Stimulated activated CD8-positive, alpha-beta memory T cell treated with anti-CD3 and anti-CD28 coated beads, Interleukin-7, amount 100 ng/mL, for 4 hours (primary cell): ENCODE results near the gene ALPL.
"Not testable (repeated sequence)": the region's sequence is repeated elsewhere in the genome, so short reads cannot be mapped to it uniquely, and the experiment has no call there.

Experiments used
- DNase-seq, 2 donors: peaks; one replicate each; pipeline ENCODE4 v3.0.0-alpha.2; 2020; ENCODE audit warnings: low read depth in 2 of 2

The ALPL gene

GRCh38 chr1:21507511-21508270, 1.5 kb upstream of the ALPL start:
- DNase-seq, result no peak

- DNase-seq, result peak; percentile 13 to 39
Measured at GRCh38 chr1:21508580-21509350, 458 bp upstream of the ALPL start.

GRCh38 chr1:21510113-21510493, 880 bp downstream of the ALPL start:
- DNase-seq, result no peak

GRCh38 chr1:21510885-21511578, 1.8 kb downstream of the ALPL start:
- no peak for DNase-seq

- DNase-seq, result no peak
Measured at GRCh38 chr1:21511579-21512522, 2.6 kb downstream of the ALPL start.

GRCh38 chr1:21514245-21514644, 5.0 kb downstream of the ALPL start:
- no peak for DNase-seq

GRCh38 chr1:21517161-21517589, 8.0 kb downstream of the ALPL start:
- DNase-seq, result no peak

- DNase-seq, result no peak
Measured at GRCh38 chr1:21517660-21518480, 8.6 kb downstream of the ALPL start.

GRCh38 chr1:21518774-21519455, 9.7 kb downstream of the ALPL start:
- no peak for DNase-seq

- DNase-seq, result not testable (repeated sequence)
Measured at GRCh38 chr1:21519486-21520070, 10.4 kb downstream of the ALPL start.

GRCh38 chr1:21520899-21521716, 11.9 kb downstream of the ALPL start:
- no peak for DNase-seq

GRCh38 chr1:21521717-21522060, 12.5 kb downstream of the ALPL start:
- no peak for DNase-seq

GRCh38 chr1:21522525-21523038, 13.4 kb downstream of the ALPL start:
- DNase-seq, result no peak

- no peak for DNase-seq
Measured at GRCh38 chr1:21523297-21523813, 14.1 kb downstream of the ALPL start.

GRCh38 chr1:21524220-21524619, 15.0 kb downstream of the ALPL start:
- no peak for DNase-seq

GRCh38 chr1:21524686-21525339, 15.6 kb downstream of the ALPL start:
- DNase-seq, result no peak

GRCh38 chr1:21525340-21525717, 16.1 kb downstream of the ALPL start:
- no peak for DNase-seq

GRCh38 chr1:21526441-21526840, 17.2 kb downstream of the ALPL start:
- no peak for DNase-seq
